Activated CD4-positive, alpha-beta T cell treated with anti-CD3 and anti-CD28 coated beads, Interleukin-2, amount 10 ng/mL, durations not matched to agents 24 days and 14 days (primary cell): ENCODE results near the gene SNX33. TPM values are rescaled to one million over a fixed set of nuclear protein-coding genes. Genes with fewer than 3 reads are reported as not detected.
"Not testable (repeated sequence)": the region's sequence is repeated elsewhere in the genome, so short reads cannot be mapped to it uniquely, and the experiment has no call there.

Source experiments
- DNase-seq: peaks from one replicate; pipeline ENCODE4 v3.0.0; 2022
- H3K27ac Mint-ChIP-seq: one replicate; pipeline ENCODE4 v1.8.0; 2022; ENCODE audit warnings: mild to moderate bottlenecking, mixed read lengths
- H3K27me3 Mint-ChIP-seq: one replicate; pipeline ENCODE4 v1.8.0; 2022; ENCODE audit warnings: mixed read lengths
- H3K36me3 Mint-ChIP-seq: one replicate; pipeline ENCODE4 v1.8.0; 2022; ENCODE audit warnings: low read depth, mild to moderate bottlenecking, mixed read lengths
- H3K4me1 Mint-ChIP-seq: one replicate; pipeline ENCODE4 v1.8.0; 2021; ENCODE audit warnings: mixed read lengths
- H3K4me3 Mint-ChIP-seq: one replicate; pipeline ENCODE4 v1.8.0; 2022; ENCODE audit warnings: mild to moderate bottlenecking, moderate library complexity, mixed read lengths
- H3K9me3 Mint-ChIP-seq: one replicate; pipeline ENCODE4 v1.8.0; 2021; ENCODE audit warnings: mixed read lengths
- intact Hi-C: fragments of 100-400 bp; cut with micrococcal nuclease; formaldehyde crosslinking; loops from one replicate; pipeline ENCODE4 v1.15.1; 2023
- total RNA-seq: library from RNA; stranded (reverse); gene quantifications from 2 replicates; pipeline ENCODE4 v1.2.3, GENCODE V29; 2022

SNX33 gene
- total RNA-seq, 1 donor from 2014 or later = 4.1 TPM

GRCh38 chr15:75689429-75689828, 41.7 kb downstream of the SNX33 start:
- H3K27ac Mint-ChIP-seq, H3K4me1 Mint-ChIP-seq, H3K9me3 Mint-ChIP-seq, intact Hi-C loops, H3K4me3 Mint-ChIP-seq, DNase-seq, H3K36me3 Mint-ChIP-seq: not testable (repeated sequence)
- H3K27me3 Mint-ChIP-seq = peaks cover 12% of the 10 kb centered on the region

- DNase-seq, H3K4me3 Mint-ChIP-seq, H3K27ac Mint-ChIP-seq, H3K36me3 Mint-ChIP-seq, intact Hi-C loops, H3K9me3 Mint-ChIP-seq: not testable (repeated sequence)
- Mint-ChIP-seq H3K27me3 (peaks cover 12% of the 10 kb centered on the region), H3K4me1 (peaks cover 16% of the 10 kb centered on the region)
These were observed 44.6 kb downstream of the SNX33 start for GRCh38 chr15:75692311-75692710.

- Mint-ChIP-seq H3K4me1 (peaks cover 16% of the 10 kb centered on the region), H3K27me3 (peaks cover 12% of the 10 kb centered on the region)
- DNase-seq, H3K36me3 Mint-ChIP-seq, H3K27ac Mint-ChIP-seq, intact Hi-C loops, H3K4me3 Mint-ChIP-seq, H3K9me3 Mint-ChIP-seq: not testable (repeated sequence)
These were observed 45.3 kb downstream of the SNX33 start for GRCh38 chr15:75693028-75693427.

- Mint-ChIP-seq H3K4me1 (peaks cover 16% of the 10 kb centered on the region), H3K9me3 (no peaks in the 10 kb centered on the region), H3K4me3 (no peak overlapping the region), H3K27ac (no peak overlapping the region), H3K27me3 (peaks cover 12% of the 10 kb centered on the region), H3K36me3 (no peaks in the 10 kb centered on the region)
- no peak for DNase-seq
- intact Hi-C loops = no loop called here
These were observed 46.0 kb downstream of the SNX33 start for GRCh38 chr15:75693501-75694240.

GRCh38 chr15:75694241-75695182, 46.8 kb downstream of the SNX33 start:
- Mint-ChIP-seq H3K4me3 (no peak overlapping the region), H3K4me1 (peaks cover 16% of the 10 kb centered on the region), H3K9me3 (no peaks in the 10 kb centered on the region), H3K27ac (no peak overlapping the region), H3K27me3 (peaks cover 12% of the 10 kb centered on the region), H3K36me3 (no peaks in the 10 kb centered on the region)
- intact Hi-C loops = no loop called here
- DNase-seq = no peak

GRCh38 chr15:75695220-75695619, 47.5 kb downstream of the SNX33 start:
- no peak overlapping the region for H3K27ac Mint-ChIP-seq
- intact Hi-C loops = no loop called here
- H3K4me1 Mint-ChIP-seq = peaks cover 16% of the 10 kb centered on the region
- DNase-seq = no peak
- no peaks in the 10 kb centered on the region for H3K9me3 Mint-ChIP-seq
- peaks cover 12% of the 10 kb centered on the region for H3K27me3 Mint-ChIP-seq
- no peak overlapping the region for H3K4me3 Mint-ChIP-seq
- no peaks in the 10 kb centered on the region for H3K36me3 Mint-ChIP-seq

- no peak for DNase-seq
- intact Hi-C loops = no loop called here
- peaks cover 12% of the 10 kb centered on the region for H3K27me3 Mint-ChIP-seq
- H3K4me1 Mint-ChIP-seq = peaks cover 16% of the 10 kb centered on the region
- H3K36me3 Mint-ChIP-seq = no peaks in the 10 kb centered on the region
- H3K9me3 Mint-ChIP-seq = no peaks in the 10 kb centered on the region
- no peak overlapping the region for H3K27ac Mint-ChIP-seq
- no peak overlapping the region for H3K4me3 Mint-ChIP-seq
These were observed 48.1 kb downstream of the SNX33 start for GRCh38 chr15:75695634-75696310.

GRCh38 chr15:75696311-75696720, 48.6 kb downstream of the SNX33 start:
- peaks cover 16% of the 10 kb centered on the region for H3K4me1 Mint-ChIP-seq
- no peak overlapping the region for H3K27ac Mint-ChIP-seq
- intact Hi-C loops = no loop called here
- H3K36me3 Mint-ChIP-seq = no peaks in the 10 kb centered on the region
- H3K9me3 Mint-ChIP-seq = no peaks in the 10 kb centered on the region
- H3K27me3 Mint-ChIP-seq = peaks cover 12% of the 10 kb centered on the region
- no peak overlapping the region for H3K4me3 Mint-ChIP-seq
- no peak for DNase-seq

- Mint-ChIP-seq H3K4me1 (peaks cover 16% of the 10 kb centered on the region), H3K4me3 (no peak overlapping the region), H3K27me3 (peaks cover 12% of the 10 kb centered on the region), H3K9me3 (no peaks in the 10 kb centered on the region), H3K27ac (no peak overlapping the region), H3K36me3 (no peaks in the 10 kb centered on the region)
- DNase-seq = no peak
- intact Hi-C loops = no loop called here
These were observed 49.1 kb downstream of the SNX33 start for GRCh38 chr15:75696854-75697259.

GRCh38 chr15:75697523-75697922, 49.8 kb downstream of the SNX33 start:
- Mint-ChIP-seq H3K27me3 (peaks cover 8% of the 10 kb centered on the region), H3K4me3 (no peak overlapping the region), H3K4me1 (peaks cover 13% of the 10 kb centered on the region), H3K9me3 (no peaks in the 10 kb centered on the region), H3K36me3 (no peaks in the 10 kb centered on the region), H3K27ac (no peak overlapping the region)
- intact Hi-C loops = no loop called here
- no peak for DNase-seq

- H3K27me3 Mint-ChIP-seq, intact Hi-C loops, H3K36me3 Mint-ChIP-seq, H3K4me3 Mint-ChIP-seq, DNase-seq, H3K27ac Mint-ChIP-seq, H3K9me3 Mint-ChIP-seq: not testable (repeated sequence)
- peaks cover 12% of the 10 kb centered on the region for H3K4me1 Mint-ChIP-seq
These were observed 50.4 kb downstream of the SNX33 start for GRCh38 chr15:75697974-75698747.

- H3K4me3 Mint-ChIP-seq, H3K27me3 Mint-ChIP-seq, H3K27ac Mint-ChIP-seq, DNase-seq, H3K36me3 Mint-ChIP-seq, intact Hi-C loops, H3K9me3 Mint-ChIP-seq: not testable (repeated sequence)
- H3K4me1 Mint-ChIP-seq = peaks cover 10% of the 10 kb centered on the region
These were observed 51.8 kb downstream of the SNX33 start for GRCh38 chr15:75699517-75699916.
